HG02870 (cell line): ENCODE results near the gene WFDC1.

Experiments
- ATAC-seq: cut with Tn5 transposase; IDR thresholded peaks from one replicate; pipeline ENCODE4 v1.9.1; 2021; ENCODE audit warnings: mild to moderate bottlenecking, moderate library complexity; ENCODE audit not compliant: unreplicated experiment

The WFDC1 gene, protein sequence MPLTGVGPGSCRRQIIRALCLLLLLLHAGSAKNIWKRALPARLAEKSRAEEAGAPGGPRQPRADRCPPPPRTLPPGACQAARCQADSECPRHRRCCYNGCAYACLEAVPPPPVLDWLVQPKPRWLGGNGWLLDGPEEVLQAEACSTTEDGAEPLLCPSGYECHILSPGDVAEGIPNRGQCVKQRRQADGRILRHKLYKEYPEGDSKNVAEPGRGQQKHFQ

DNA sequence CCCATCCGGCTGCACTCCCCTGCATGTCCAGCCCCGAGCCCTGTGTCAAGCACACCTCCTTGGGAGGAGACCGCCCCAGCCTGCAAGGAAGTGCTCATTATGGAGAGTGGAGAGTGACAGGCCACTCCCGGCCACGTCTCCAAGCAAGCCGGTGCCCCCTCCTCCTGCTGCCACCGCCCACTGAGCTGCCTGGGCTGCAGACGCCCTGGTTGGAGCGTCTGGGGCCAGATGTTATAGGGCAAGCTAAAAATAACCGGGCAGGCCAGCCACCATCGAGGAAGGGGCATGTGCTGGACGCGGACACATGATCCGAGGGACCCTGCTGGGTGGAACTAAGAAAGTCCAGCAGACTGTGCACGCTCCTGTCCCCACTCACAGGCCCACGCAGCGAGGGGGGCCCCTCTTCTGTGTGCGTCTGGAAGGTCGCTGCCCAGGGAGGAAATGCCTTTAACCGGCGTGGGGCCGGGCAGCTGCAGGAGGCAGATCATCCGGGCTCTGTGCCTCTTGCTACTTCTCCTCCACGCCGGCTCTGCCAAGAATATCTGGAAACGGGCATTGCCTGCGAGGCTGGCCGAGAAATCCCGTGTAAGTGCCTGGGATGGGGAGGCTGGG lies at the start of gene WFDC1:
Gene WFDC1 (plus strand): TSS at position 348 of the 612 bp plus-strand sequence. CDS start 94 bp downstream, at position 442.
- no peak for ATAC-seq

DNA sequence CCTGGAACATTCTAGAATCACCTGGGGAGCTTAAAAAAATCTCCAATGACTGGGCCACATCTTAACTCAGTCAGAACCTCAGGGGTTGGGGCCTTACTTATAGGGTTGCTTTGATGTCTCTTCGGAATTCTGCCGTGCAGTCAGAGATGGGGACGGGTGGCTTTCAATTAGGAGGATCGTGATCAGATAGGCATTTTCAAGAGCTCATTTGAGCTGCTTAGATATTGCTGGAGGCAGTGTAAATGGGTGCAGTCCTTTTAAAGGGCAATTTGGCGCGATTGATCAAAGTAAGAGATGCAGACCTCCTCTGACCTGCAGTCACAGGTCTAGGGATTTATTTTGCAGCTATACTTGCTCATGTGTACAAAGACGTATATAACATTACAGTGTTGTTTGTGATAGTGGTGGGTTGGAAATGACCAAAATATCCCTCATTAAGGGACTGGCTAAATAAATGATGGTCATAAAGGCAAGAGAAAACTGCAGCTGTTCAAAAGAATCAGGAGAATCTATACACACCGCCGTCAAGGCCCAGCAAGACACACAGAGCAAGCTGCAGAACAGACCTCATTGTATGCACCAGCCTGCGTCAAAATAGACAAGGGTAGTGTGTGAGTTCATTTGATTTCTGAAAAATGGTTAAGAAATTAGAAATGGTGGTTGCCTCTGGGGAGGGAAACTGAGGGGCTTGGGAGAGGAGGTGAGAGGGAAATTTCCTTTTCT lies 48.6 kb upstream of the WFDC1 start:
- no peak for ATAC-seq

DNA sequence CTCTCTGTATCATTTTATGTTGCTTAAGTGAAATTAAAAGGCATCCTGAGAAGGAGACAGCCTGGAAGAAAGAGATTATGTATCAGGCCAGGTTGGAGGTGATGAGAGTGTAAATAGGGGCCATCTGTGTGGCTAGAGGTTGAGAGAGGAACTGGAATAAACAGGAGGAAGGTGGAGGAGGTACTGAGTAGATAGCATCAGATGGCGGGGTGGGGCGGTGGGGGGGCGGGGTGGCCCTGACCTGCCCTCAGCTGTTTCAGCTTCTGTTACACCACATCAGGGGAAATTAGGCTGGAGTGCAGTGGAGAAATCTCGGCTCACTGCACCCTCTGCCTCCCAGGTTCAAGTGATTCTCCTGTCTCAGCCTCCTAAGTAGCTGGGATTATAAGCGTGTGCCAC lies 48.0 kb upstream of the WFDC1 start:
- no peak for ATAC-seq

DNA sequence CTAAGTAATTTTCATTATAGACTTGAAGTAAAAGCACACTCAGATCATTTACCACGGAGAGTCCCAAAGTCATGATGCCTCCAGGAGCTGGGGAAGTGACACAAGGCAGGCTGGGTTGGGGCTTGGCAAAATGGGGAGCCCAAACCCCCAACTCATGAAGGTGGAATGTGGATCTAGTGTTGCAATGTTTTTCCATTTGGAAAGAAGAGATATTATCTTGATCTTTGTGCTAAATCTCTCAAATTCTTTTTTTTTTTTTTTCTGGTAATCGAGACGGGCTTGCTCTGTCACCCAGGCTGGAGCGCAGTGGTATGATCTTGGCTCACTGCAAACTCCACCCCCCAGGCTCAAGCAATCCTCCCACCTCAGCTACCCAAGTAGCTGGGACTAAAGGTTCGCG lies 47.3 kb upstream of the WFDC1 start:
- ATAC-seq = no peak

DNA sequence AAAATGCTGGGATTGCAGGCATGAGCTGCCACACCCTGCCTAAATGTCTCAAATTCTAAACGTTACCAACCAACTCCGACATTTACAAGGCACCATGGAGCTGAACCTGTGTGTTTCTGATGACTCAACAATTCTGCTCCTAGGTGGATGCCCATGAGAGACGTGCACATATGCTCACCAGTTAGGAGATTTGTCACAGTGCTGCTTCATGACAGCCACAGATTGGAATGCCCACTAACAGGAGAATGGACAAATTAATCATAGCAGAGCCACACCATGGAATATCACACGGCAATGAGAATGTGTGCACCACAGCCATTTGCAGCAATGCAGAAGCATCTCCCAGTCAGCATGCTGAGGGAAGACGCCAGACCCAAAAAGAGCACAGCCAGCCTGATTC lies 46.8 kb upstream of the WFDC1 start:
- ATAC-seq = no peak

DNA sequence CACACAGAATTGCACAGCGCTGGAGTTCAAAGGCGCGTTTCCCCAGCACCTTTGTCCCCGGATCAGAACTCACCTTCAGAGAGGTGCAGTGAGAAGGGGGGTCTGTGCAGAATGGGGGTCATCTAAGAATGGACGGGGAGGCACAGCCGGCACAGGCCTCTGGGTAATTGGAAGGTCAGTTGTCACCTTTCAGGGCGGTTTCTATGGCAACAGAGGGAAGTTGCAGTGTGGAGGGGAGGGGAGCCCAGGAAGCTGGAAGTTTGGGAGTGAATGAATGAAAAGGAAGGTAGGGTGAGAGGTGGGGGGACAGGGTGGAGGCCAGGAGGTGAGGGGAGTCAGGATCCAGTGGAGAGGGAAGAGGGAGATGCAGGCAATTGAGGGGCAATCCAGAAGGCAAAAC lies 42.5 kb upstream of the WFDC1 start:
- no peak for ATAC-seq

DNA sequence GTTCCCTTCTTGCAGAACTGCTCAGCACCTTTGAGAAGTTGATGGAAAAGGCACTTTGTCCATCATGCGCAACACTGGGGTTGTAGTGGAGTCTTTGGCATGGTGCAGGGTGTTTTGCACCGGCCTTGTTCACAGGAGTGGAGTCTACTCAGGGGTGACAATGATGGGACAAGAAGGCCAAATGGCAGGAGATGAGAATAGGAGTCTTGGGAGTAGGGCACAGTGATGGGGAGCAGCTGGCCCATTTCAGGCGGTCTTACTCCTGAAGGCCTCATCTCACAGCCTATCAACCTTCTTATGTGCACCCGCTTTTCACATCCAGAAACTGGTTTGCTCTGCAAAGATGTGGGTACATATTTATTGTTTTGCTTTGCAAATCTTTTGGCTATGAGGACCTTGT lies 41.5 kb upstream of the WFDC1 start:
- no peak for ATAC-seq

DNA sequence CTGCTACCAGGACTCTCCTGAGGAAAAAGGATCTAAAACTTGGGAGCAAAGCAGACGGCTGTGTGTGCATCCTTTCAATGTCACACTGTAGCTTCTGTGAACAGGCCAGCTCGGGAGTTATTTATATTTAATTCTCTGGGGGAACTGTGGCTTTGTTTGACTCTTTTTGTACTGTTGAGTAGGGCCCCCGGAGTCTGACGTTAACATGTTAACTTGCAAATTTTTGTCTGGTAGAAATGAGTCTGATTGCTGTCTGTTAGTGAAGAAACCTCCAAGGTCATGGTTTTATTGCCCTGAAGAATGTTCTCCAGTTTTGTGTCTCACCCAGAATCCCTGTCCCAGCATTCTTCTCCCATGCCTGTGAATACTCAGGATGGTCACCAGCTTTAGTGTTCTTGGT lies 40.6 kb upstream of the WFDC1 start:
- ATAC-seq = no peak

DNA sequence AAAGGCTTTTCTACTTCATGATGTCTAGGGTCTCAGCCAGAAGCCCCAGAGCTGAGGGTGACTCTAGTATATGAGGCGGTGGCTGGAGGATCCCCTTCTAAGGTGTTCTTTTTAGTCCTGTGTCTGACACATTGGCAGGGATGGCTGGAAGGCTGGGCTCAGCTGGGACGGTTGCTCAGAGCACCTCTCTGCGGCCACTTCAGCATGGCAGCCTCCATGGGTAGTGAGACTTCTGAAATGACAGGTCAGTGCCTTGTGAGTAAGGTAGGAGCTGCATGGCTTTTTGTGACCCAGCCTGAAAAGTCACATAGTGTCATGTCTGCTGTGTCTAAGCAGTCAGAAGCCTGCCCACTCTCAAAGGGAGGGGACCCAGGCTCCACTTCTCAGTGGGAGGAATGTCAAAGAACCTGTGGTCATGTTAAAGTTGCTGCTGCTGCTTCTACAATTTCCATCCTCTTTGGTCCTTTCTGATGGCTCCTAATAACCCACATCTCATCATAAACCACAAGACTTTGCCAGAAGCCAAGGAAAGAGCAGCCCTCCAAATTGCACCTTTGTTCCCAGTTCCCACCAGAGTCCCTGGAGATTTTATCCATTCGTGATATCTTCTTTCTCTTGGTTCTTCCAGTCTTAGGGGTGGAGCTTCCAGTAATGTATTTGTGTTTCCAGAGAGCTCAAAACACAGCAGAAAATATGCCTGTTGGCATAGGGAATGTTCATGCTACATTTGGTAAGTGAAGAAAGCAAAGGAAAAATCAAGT lies 39.4 kb upstream of the WFDC1 start:
- no peak for ATAC-seq

DNA sequence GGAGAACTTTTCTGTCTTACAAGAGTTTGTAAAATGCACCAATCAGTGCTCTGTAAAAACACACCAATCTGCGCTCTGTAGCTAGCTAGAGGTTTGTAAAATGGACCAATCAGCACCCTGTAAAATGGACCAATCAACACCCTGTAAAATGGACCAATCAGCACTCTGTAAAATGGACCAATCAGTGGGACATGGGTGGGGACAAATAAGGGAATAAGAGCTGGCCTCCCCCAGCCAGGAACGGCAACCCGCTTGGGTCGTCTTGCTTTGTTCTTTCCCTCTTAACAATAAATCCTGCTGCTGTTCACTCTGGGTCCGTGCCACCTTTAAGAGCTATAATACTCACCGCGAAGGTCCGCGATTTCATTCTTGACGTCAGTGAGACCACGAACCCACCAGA lies 36.4 kb upstream of the WFDC1 start:
- no peak for ATAC-seq

DNA sequence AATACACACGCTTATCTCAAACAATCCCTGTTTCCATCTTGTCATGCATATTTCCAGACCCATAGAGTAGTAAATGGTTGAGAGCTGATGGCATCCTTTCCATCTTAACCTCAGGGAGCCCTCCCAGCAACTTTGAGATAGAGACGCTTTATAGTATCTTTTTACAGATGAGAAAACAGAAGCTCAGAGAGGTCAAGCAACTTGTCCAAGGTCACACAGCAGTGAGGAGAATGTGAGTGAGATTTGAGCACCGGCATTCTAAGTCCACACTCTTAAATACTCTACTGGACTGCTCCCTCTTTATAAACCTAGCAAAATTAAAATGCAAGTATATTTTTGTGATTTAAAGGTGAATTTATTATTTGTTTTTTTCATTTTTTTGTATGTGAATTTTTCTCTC lies 35.0 kb upstream of the WFDC1 start:
- no peak for ATAC-seq

DNA sequence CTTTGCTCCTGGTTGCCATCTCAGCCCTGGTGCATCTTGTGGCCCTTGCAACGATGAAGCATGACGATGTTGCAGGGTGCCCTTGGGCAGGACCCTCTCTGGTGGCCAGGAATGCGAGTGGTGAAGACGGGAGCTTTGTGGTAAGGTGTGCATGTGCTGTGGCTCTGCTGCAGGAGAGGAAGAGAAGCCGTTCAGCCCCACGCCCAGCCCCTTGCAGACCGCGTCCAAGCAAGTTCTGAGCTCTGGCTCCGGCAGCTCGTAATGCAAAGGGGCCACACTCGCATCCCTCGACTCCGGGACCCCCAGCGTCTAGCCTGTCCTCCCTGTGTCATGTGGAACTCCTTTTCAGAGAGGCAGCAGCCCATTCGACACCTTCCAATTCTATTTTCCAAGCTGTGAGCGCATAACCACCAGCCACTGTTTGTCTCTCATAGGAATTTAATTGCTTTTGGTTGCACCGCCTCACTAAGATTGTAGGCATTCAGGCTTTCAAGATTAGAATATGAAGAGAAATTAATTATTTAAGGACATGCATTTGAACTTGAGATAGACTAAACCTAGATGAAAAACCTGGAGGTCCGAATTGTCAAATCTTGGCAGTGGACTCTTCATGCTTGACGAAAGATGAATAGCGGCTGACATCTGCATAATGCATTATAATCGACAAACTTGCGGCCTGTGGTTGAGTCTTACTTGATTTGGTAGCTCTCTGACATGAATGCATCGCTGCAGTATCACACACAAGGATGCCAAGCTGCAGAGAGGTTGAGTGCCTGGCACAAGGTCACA lies 33.7 kb upstream of the WFDC1 start:
- no peak for ATAC-seq

DNA sequence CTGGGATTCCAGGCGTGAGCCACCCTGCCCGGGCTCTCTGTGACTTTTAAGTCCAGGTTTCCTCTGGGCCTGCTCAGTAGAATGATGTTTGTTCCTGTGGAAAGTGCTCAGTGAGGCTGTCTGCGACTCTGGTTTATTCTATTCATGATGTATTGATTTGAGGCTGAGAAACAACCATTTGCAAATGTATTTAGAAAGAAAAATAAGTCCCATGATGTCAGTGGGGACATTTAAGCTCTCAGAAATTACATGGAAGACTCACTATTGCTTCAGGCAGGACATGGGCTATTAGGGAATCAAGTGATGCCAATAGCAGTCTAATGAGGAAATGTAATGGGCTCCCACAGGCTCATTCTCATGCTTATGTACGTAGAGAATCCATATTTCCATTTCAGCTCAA lies 32.6 kb upstream of the WFDC1 start:
- no peak for ATAC-seq

DNA sequence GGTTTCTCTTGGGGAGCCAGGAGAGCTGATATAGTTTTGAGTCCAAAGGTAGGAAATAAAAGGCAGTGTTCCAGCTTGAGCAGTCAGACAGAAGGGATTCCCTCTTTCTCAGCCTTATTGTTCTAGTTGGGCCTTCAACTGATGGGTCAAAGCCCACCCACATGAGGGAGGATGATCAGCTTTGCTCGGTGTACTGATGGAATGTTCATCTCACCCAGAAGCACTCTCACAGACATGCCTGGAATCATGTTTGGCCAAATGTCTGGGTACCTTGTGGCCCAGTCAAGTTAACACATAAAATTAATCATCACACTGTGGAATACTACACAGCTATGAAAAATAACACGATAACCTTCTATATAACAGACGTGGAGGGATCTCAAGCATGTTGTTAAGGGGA lies 31.7 kb upstream of the WFDC1 start:
- no peak for ATAC-seq

DNA sequence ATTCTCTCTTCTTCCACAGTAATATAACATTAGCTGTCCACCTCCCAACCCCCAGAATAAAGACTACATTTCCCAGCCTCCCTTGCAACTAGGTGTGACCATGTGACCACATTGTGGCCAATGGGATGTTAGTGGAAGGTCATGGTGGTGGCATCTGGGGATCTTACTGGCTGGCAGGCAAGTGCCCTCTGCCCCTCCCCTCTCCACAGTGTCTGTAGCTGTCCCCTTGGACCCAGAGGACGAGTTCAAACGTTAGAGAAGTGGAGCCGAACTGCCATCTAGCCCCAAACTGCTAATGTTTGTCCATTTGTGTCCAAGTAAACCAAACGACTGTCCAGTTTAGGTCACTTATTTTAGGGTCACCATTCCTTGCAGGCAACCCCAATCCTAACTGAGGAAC lies 28.2 kb upstream of the WFDC1 start:
- no peak for ATAC-seq

DNA sequence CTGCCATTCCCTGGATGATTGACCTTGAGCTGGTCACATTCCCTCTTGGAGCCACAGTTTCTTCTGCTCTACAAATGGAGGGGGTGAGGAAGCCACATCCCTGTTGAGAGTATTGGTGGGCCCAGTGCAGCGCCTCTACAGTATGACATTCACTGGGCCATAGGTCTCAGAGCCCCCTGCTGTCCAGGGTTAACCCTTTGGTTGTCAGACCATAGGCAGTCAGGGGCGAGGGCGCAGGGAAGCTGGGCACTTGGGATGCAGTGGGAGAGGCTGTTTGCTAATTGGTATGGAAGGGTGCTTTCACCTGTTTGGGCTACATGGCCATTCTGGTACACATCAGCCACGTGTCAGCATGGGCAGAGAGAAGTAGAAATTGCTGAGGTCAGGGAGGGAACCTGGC lies 27.3 kb upstream of the WFDC1 start:
- no peak for ATAC-seq

DNA sequence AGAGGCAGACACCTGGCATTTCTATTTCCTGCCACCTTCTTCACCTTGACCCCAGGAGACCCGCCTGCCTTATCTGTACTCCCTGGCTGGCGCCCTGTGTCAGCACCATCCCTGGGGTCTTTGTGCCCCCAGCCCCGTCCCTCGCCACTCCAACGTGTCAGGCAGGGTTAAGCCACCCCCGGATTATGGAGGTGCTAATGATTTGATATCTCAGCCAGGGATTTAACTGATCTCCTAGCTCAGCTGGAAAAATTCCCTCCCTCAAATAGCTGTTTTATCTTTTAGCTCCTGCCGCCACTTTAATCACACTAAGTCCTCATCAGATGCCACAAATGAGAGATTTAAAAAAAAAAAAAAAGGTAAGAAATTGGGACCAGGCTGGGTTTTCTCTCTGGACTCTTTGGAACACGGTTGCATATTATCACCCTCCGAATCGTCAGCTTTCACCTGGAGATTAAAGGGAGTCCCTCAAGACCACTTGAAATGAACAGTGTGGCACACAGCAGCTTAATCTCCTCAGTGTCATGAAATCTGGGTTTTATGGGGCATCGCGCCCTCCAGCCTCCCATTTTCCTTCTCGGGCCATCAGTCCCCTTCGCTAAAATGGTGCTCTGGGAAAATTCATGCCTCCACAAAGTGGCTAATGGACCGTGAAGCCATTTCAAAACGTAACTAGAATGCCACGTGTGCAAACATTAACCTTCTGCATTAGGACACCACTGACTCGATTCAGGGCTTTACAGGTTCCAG lies 26.2 kb upstream of the WFDC1 start:
- no peak for ATAC-seq

DNA sequence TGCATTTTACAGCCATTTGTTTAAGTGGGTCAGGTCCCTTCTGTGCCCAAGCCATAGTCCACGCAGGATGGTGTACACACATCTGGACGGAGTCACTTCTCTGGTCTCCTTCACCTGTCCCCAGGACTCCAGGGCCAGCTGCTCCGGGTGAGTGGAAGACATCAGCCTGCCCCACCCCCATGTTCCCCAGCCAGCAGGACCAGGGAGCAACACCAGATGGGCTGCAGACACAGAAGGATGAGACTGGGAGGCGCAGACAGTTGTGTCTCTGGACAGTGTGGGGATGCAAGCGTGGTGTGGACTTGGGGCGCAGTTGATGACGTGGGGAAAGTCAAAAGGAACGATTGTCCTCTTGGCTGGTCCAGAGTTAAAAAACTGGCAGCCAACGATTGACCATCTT lies 24.6 kb upstream of the WFDC1 start:
- ATAC-seq = no peak

DNA sequence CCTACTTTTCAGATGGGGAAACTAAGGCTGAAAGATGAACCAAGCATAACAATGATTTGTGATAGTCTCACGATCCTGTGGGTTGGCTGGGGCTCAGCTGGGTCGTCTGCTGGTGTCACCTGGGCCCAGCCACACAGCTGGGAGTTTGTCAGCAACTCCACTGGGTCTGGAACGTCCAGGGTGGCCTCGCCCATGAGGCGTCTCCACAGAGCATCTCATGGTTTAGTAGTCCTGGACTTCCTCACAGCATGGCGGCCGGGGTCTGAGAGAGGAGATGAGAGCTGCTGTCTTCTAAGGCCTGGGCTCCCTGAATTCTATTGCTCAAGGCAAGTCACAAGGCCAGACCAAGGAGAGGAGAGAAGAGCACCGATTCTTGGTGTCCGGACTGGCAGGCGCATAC lies 24.1 kb upstream of the WFDC1 start:
- ATAC-seq = no peak

DNA sequence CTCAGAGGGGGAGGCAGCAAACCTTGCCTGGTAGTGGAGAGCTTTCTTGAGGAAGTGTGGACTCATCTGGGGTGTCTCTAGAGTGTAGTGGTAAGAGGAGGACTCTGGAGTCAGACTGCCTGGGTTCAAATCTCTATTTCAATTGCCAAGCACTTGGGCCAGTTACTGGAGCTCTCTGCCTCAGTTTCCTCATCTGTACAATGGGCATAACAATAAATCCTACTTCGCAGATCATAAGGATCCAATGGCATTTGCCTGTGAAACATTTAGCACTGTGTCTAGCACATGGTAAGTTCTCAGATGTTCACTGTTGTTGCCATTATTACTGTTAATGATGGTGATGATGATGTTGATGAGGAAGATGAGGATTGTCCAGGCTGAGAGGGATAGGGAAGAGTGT lies 23.6 kb upstream of the WFDC1 start:
- no peak for ATAC-seq
